GM06990 (cell line): ENCODE data around the gene STAMBPL1.

Experiments used
- DNase-seq: peaks from one replicate; pipeline ENCODE4 v3.0.0-alpha.2; 2011; ENCODE audit not compliant: insufficient read length; ENCODE audit errors: extremely low read depth
- H3K27me3 ChIP-seq: replicated peaks from 2 replicates; pipeline ENCODE4 v1.6.0; 2011; ENCODE audit warnings: low read length; ENCODE audit not compliant: control insufficient read depth, insufficient read depth
- H3K36me3 ChIP-seq: 2 replicates; pipeline ENCODE4 v1.5.1; 2011; ENCODE audit warnings: low read length; ENCODE audit not compliant: control insufficient read depth, insufficient read depth
- H3K4me3 ChIP-seq: replicated peaks from 2 replicates; pipeline ENCODE4 v1.5.1; 2011; ENCODE audit warnings: low read depth, mild to moderate bottlenecking, control low read depth, low read length
- CTCF ChIP-seq: IDR thresholded peaks from 2 replicates; pipeline ENCODE4 v1.5.1; 2011; ENCODE audit warnings: low read length, control low read depth, mild to moderate bottlenecking, inconsistent platforms; ENCODE audit not compliant: insufficient read depth, poor library complexity, severe bottlenecking

Gene STAMBPL1

GRCh38 chr10:88958721-88959120 is 78.7 kb downstream of the STAMBPL1 start:
- Histone ChIP-seq H3K27me3 (no peaks in the 10 kb centered on the region), H3K36me3 (no peaks in the 10 kb centered on the region), H3K4me3 (no peak overlapping the region)
- no peak for TF ChIP-seq CTCF
- no peak for DNase-seq

GRCh38 chr10:88960802-88961201 is 80.8 kb downstream of the STAMBPL1 start:
- no peak overlapping the region for H3K4me3 ChIP-seq
- no peak for DNase-seq
- no peaks in the 10 kb centered on the region for H3K27me3 ChIP-seq
- H3K36me3 ChIP-seq = no peaks in the 10 kb centered on the region
- TF ChIP-seq CTCF = no peak

DNA sequence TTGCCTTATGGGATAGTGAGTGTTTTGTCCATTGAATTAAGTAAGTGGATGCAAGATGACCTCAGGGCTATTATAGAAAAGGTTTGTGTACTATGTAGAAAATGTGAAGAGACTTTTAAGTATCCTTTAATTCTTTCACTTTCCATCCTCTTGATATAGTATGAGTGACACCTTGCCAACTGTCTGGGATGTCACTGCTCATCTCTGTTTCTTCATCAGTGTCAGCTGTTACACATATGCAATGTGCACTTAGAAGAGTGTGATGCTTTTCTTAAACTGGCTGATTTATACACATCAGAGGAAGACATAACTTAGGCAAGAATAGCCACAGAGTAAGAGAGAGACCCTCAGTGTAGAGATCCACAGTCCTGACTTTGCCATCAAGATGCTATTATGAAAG is 81.2 kb downstream of the STAMBPL1 start:
- H3K36me3 ChIP-seq = no peaks in the 10 kb centered on the region
- no peak for TF ChIP-seq CTCF
- H3K27me3 ChIP-seq = no peaks in the 10 kb centered on the region
- H3K4me3 ChIP-seq = no peak overlapping the region
- DNase-seq = no peak

DNA sequence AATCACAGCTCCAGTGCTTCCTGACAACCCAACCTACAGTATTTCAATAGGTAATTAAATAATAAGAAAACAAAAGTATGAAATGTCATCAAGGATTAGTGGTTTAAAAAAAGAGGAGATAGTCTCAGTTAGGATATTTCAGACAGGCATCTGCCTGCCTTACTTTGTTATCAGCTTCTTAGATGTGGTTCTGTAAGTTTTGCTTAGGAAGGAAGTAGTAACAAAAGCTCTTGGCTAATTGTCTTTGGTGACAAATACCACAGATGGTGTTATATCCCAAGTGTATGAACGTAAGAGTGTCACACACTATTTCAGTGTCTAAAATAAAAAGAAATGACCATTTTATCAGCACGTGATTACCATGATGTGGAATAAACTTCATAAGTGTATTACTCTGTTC is 82.3 kb downstream of the STAMBPL1 start:
- Histone ChIP-seq H3K27me3 (no peaks in the 10 kb centered on the region), H3K36me3 (no peaks in the 10 kb centered on the region), H3K4me3 (no peak overlapping the region)
- no peak for TF ChIP-seq CTCF
- DNase-seq = no peak

GRCh38 chr10:88963318-88963717 is 83.3 kb downstream of the STAMBPL1 start:
- no peaks in the 10 kb centered on the region for H3K36me3 ChIP-seq
- H3K4me3 ChIP-seq = no peak overlapping the region
- no peak for TF ChIP-seq CTCF
- DNase-seq = no peak
- H3K27me3 ChIP-seq = no peaks in the 10 kb centered on the region

DNA sequence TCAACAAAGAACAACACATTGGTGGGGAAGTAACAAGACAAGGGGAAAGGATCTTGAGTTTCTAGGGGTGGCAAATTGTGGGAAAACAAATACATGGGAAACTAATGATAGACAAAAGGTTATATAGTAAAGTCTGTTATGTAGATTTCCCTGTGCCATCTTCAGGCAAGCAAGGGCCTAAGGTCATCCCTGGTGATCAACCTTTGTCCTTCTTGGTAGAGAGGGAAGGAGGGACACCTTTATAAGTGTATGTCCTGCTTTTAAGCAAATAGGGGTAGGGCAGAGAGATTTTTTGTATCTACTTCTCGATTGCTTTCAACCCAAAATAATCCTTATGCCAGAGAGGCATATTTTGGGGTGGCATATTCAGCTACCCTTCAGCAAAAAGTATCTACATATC is 84.3 kb downstream of the STAMBPL1 start:
- Histone ChIP-seq H3K4me3 (no peak overlapping the region), H3K36me3 (no peaks in the 10 kb centered on the region)

More for the DNA sequence above, 84.3 kb downstream of the STAMBPL1 start:
- DNase-seq = no peak
- TF ChIP-seq CTCF = no peak
- H3K27me3 ChIP-seq = no peaks in the 10 kb centered on the region
